ENCODE measurements around the gene IL12B.

- TF ChIP-seq CTCF (conservative IDR thresholded peaks at IDR 0.05) (no peak), ZFX (IDR thresholded peaks at IDR 0.05) (no peak)
These were observed 31.9 kb upstream of the IL12B start for GRCh38 chr5:159362220-159362619.

Measured in C4-2B (cell line).